Measurements from ENCODE around the gene GPLD1.
"Not testable (repeated sequence)": the region's sequence is repeated elsewhere in the genome, so short reads cannot be mapped to it uniquely, and the experiment has no call there.

Gene GPLD1

DNA sequence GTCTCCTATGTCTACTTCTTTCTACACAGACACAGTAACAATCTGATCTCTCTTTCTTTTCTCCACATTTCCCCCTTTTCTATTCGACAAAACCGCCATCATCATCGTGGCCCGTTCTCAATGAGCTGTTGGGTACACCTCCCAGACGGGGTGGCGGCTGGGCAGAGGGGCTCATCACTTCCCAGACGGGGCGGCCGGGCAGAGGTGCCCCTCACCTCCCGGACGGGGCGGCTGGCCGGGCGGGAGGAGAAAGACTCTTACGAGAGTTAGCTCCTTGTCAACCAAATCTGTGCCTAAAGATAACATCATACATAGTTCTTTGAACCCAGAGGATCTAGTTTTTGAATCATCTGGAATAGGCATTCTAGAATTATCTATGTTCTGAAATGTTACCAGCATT is 74.8 kb downstream of the GPLD1 start:
- not testable (repeated sequence) for DNase-seq (ENCODE audit: low read depth)

DNA sequence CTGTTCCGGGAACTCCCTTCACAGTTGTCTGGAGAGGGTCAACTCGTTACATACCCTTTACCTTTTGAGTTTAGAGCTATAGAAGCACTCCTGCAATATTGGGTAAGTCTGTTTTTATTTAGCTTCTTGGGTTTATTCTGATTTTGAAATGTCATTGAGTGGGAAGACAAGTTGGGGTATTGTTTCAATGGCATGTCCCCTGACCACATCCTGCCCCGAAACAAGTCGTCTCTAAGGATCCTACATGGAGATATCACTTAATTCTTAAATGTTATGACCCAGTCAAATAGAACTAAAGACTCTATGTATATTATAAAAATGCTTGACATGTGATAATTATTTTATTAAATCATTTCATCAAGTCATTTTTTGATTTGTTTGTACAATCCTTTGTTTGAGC is 77.1 kb downstream of the GPLD1 start:
- DNase-seq (ENCODE audit: low read depth) = no peak

DNA sequence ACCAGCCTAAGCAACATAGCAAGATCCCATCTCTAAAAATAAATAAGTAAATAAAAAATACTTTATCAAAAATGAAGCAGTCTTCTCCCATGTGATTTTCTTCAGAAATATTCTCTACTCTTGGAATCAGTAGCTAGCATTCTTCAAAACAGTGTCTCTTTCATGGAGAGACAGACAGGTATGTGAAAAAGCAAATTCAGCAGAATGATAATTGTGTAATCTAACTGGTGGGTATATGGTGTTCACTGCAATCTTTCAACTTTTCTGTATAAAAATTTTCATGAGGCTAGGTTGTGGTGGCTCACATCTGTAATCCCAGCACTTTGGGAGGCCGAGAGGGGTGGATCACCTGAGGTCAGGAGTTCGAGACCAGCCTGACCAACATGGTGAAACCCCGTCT is 78.8 kb downstream of the GPLD1 start:
- DNase-seq (ENCODE audit: low read depth) = no peak

DNA sequence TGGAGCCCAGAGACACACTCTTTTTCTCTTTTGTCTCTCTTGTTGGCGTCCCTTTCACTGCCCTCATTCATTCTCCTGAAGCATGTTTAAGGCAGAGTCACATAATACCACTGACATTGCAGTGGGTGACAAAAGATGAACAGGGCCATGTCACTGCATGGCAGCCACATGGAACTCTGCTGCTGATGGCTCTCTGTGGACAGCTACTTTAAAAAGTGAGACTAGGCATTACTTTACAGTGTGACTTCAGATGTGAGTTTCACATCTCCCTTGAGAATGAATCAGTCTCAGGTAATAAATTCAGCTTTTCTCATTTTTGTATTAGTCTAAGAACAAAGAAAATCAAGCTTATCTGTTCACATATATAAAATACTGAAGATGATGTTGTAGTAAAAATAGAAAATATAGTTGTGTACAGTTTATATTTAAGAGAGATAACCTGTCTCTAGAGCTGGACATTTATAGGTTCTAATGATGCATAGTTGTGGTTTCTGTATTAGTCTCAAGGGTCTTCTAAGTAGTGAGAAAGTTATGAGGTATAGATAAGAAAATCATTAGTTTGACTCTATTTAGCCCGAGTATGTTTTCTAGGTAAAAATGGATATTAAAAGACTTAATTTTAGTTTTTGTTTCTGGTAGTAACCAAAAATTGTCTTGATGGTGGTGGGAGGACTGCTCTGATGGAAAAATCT is 80.5 kb downstream of the GPLD1 start:
- no peak for DNase-seq (ENCODE audit: low read depth)

DNA sequence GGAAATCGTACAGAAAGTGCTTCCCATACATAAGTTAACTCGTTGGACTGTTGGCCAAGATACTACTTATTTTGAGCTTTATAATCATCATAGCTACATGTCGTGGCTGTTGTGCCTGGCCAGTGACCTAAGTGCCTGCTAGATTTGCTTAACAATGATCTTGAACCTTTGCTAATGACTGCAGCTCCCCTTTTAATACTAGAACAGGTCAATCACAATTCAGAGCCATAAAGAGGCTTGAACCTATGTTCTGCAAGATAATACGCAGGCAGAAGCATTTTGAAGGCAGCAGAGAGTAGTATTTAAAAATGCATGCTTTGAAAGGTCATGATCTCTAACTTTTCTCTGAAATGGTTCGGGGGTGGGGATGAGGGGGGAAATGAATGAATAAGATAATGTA is 84.1 kb downstream of the GPLD1 start:
- no peak for DNase-seq (ENCODE audit: low read depth)

DNA sequence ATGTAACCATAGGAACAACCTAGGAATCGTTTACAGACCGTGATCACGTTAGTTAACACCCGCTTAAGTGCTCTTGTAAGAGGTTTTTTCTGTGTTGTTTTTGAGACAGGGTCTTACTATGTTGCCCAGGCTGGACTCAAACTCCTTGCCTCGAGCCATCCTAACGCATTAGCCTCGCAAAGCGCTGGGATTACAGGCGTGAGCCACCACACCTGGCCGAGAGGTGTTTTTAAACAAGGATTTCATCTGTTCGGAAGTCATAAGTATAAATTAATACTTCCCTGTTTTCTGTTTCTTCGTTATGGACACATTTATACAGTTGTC is 85.9 kb downstream of the GPLD1 start:
- no peak for DNase-seq (ENCODE audit: low read depth)

DNA sequence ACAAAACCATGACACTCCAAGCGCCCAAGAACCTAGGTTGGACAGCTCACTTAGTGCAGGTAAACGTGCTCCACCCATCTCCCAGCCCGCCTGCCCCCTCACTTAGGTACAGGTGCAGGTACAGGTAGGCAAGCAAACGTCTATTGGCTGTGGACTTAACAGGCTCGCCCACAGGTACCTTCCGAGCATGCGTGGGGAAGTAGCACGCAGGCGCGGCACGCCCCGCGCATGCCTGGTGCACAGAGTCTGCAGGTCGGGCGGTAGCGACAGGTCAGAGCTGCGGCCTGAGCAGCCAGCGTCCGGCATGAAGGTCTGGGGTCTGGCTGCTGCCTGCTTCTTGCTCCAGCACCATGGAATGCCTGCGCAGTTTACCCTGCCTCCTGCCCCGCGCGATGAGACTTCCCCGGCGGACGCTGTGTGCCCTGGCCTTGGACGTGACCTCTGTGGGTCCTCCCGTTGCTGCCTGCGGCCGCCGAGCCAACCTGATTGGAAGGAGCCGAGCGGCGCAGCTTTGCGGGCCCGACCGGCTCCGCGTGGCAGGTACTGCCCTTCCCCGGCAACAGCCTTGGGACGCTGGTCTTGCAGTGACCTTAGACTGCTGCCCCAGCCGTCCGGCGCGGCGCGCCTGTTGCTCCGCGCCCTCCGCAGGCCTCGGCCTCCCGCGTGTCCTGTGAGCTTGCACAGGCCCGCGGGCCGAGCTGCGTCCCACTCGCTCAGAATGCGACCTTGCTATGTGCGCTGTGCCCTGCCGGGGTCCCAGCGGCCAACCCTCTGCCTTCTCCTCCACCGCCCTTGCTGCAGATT is 86.5 kb downstream of the GPLD1 start, which contains the start of gene MRS2:
Gene MRS2 (plus strand): TSS at position 240 of the 804 bp plus-strand sequence. CDS start 111 bp downstream, at position 351.
- peak; percentile 63 for DNase-seq (ENCODE audit: low read depth)

DNA sequence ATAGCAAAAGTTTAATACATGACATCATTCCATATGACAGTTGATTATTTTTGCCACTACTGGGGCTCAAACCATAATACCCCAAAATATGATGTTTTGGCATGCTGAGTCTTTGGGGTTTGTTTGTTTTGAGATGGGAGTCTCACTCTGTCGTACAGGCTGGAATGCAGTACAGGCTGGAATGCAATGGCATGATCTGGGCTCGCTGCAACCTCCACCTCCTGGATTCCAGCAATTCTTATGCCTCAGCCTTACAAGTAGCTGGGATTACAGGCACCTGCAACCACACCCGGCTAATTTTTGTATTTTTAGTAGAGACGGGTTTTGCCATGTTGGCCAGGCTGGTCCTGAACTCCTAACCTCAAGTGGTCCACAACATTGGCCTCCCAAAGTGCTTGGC is 87.9 kb downstream of the GPLD1 start:
- DNase-seq (ENCODE audit: low read depth) = no peak

DNA sequence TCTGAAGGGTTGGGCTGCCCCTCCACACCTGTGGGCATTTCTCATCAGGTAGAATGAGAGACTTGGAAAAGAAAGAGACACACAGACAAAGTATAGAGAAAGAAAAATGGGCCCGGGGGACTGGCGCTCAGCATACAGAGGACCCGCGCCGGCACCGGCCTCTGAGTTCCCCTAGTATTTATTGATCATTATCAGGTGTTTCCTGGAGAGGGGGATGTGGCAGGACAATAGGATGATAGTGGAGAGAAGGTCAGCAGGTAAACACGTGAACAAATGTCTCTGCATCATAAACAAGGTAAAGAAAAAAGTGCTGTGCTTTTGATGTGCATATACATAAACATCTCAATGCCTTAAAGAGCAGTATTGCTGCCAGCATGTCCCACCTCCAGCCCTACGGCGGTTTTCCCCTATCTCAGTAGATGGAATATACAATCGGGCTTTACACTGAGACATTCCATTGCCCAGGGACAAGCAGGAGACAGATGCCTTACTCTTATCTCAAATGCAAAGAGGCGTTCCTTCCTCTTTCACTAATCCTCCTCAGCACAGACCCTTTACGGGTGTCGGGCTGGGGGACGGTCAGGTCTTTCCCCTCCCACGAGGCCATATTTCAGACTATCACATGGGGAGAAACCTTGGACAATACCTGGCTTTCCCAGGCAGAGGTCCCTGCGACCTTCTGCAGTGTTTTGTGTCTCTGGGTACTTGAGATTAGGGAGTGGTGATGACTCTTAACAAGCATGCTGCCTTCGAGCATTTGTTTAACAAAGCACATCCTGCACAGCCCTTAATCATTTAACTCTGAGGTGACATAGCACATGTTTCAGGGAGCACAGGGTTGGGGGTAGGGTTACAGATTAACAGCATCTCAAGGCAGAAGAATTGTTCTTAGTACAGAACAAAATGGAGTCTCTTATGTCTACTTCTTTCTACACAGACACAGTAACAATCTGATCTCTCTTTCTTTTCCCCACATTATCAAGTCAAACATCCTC is 89.0 kb downstream of the GPLD1 start:
- DNase-seq (ENCODE audit: low read depth) = not testable (repeated sequence)

DNA sequence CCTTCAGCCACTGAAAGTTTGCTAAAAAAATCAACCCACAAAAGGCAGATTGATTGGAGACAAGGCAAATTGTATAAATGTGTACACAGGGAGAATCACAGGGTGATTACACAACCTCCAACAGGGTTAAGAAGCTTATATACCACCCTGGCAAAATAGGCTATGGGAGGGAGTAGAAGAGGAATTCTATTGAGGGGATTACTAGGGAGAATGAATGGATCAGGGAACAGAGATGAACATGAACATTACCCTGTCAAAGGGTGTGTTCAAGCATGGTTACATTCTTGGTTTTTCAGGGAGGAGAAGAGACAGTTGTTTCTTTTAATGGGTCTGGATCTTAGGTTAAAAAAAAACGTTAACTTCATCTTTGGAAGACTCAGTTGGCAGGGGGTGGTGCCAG is 91.7 kb downstream of the GPLD1 start:
- DNase-seq (ENCODE audit: low read depth) = no peak

DNA sequence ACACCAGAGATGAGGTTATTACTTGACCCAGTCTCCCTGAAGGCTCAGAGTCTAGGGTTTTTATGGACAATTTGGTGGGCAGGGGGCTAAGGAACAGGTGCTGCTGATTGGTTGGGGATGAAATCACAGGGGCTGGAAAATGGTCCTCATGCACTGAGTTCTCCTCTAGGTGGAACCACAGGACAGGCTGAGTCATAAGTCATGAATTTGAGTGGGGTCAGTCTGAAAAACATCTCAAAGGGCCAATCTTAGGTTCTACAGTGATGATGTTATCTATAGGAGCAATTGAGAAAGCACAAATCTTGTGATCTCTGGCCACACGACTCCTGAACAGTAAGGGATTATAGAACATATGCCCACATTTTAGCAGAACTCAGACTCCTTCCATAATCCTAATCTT is 92.6 kb downstream of the GPLD1 start:
- DNase-seq (ENCODE audit: low read depth) = no peak

DNA sequence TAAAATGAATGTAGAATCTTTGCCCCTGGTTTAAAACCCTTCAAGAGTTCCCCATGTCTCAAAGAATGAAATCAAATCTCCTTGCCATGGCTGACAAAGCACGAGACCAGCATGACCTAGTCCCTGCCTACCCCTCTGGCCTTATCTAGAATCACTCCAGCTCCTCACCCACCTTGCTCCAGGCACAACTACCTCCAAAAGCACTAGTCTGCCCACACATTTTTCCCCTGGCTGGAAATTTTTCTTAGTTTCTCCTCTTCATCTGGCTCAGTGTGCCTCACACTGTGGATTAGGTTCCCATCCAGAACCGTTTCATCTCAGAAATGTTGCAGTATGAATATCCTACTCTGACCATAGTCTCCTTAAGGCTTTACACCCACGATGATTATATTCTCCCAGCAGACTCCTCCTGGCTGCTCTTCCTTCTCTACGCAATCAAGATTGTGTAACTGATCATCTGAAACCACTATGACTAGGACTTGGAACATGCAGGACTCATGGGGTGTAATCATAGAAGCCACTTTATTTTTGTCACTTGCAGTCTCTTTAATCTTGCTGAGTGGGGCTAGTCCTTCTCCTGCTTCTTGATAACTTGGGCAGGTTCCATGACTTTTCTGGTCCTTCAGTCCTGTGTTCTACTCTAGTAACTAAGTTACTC is 94.5 kb downstream of the GPLD1 start:
- DNase-seq (ENCODE audit: low read depth) = no peak

DNA sequence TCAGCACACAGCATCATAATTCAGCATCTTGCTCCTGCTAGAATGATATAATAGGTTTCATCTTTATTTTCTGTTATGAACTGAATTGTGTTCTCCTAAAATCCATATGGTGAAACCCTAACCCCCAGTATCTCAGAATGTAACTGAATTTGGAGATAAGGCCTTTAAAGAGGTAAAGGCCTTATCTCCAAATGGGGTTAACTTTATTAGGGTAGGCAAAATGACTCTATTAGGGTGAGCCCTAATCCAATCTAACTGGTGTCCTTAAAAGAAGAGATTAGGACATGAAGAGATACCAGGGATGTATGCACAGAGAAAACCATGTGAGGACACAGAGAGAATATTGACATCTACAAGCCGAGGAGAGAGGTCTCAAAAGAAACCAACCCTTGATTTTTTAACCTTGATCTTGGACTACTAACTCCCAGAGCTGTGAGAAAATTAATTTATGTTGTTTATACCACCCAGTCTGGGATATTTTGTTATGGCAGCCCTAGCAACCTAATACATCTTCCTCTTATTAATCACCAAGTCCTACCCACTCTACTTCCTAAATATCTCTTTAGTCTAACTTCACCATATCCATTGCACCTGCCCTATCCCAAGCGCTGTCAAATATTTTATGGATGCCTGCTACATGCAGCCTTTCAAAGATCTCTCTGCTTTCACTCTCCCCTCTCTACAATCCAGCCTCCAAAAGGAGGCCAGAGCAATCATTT is 95.2 kb downstream of the GPLD1 start:
- DNase-seq (ENCODE audit: low read depth) = no peak

DNA sequence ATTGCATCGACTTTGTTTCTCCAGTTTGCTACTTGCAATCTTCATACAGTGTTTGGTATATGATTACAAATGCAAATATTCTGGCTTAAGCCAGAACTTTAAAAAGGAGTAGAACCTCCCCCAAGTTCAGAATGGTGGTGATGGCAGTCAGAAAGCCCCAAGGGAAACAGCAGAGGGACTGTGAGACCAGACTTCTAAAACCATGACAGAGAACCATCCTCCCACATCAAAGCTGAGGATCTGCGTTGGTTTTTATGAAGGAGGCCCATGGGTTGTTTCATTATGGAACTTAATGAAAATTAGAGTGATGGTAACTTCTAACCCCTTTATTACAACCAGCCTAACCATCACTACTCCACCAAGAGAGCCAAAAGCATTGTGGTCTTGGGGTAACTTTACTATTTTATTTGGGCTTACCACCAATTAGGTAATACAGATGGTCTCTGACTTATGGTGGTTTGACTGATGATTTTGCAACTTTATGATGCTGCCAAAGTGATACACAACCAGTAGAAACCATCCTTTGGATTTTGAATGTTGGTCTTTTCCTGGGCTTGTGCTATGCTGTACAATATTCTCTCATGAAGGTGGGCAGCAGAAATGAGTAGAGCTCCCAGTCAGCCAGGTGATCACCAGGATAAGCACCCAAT is 97.5 kb downstream of the GPLD1 start:
- DNase-seq (ENCODE audit: low read depth) = no peak

DNA sequence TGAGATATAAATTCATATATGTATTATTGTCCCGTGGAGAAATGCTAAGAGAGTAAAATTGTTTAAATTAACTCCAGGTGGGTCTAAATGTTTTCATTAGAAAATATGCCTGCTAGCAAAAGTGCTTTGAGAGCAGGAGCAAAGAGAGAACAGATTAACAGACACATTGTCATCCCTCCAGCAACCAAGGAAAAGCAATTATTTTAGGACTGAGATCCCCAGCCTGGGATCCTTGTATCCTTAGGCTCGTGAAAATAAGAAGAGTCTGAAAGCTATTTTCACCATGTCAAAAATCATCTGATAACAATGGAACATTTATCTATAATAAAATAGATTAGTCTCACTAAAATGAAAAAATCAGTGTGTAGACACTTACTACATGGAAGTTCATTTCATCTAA is 98.2 kb downstream of the GPLD1 start:
- no peak for DNase-seq (ENCODE audit: low read depth)

DNA sequence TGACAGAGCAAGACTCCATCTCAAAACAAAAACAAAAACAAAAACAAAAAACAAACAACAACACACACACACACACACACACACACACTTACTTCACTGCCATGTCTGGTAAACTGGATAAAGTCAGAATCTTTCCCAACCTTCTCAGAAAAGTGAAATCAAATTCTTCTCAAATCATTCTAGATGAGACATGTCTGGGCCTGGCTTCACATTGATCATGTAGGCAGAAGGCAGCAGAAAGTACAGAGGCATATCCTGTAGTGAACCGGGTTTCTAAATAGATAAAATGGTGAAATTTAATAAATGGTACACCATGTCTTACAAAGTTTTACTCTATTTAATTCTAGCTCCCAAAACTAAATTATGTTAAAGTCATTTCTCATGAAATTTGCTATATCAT is 101.6 kb downstream of the GPLD1 start:
- DNase-seq (ENCODE audit: low read depth) = no peak

DNA sequence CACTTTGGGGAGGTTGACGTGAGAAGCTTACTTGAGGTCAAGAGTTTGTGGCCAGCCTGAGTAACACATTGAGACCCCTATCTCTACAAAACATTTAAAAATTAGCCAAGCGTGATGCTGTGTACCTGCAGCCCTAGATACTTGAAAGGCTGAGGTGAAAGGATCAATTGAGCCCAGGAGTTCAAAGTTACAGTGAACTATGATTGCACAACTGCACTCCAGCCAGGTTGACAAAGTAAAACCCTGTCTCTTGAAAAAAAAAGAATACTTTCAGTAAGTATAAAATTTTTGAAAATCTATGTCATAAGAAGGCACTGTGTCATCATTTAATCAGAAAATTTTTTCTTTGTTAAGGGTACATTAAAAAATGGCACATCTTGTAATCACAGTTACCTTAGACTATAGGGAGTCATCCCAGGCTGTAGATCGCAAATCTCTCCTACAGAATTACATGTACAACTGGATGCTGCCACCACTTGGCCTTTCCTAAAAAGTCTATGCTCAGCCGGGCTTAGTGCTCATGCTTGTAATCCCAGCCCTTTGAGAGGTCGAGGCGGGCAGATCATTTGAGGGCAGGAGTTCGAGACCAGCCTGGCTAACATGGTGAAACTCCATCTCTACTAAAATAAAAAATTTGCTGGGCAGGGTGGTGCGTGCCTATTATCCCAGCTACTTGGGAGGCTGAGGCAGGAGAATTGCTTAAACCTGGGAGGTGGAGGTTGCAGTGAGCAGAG is 103.7 kb downstream of the GPLD1 start:
- DNase-seq (ENCODE audit: low read depth) = no peak

DNA sequence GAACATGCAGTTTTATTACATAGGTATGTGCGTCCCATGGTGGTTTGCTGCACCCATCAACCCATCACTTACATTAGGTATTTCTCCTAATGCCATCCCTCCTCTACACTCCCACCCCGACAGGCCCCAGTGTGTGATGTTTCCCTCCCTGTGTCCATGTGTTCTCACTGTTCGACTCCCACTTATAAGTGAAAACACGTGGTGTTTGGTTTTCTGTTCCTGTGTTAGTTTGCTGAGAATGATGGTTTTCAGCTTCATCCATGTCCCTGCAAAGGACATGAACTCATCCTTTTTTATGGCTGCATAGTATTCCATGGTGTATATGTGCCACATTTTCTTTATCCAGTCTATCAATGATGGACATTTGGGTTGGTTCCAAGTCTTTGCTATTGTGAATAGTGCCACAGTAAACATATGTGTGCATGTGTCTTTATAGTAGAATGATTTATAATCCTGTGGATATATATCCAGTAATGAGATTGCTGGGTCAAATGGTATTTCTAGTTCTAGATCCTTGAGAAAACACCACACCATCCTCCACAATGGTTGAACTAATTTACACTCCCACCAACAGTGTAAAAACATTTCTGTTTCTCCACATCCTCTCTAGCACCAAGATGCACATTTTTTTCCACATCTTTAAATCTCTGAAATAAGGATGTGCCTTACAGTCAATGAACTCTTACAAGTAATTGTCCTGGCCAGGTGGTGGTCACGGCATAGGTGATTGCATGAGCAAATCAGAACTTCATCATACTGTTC is 104.8 kb downstream of the GPLD1 start:
- DNase-seq (ENCODE audit: low read depth) = not testable (repeated sequence)

DNA sequence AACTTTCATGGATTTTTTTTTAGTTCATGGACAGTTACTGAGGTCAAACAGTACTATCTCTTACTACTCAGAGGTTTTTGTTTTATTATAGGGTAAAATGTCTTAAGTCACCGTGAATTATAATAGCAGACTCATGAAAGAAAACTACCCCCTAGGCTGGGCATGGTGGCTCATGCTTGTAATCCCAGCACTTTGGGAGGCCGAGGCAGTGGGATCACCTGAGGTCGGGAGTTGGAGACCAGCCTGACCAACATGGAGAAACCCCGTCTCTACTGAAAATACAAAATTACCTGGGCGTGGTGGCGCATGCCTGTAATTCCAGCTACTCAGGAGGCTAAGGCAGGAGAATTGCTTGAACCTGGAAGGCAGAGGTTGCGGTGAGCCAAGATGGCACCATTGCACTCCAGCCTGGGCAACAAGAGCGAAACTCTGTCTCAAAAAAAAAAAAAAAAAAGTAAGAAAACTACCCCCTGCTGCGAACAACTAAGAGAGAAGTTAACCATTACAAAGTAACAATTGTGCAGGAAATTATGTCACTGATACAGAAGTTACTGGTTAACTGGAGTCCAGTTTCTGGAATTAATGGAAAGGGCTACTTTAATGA is 106.4 kb downstream of the GPLD1 start:
- not testable (repeated sequence) for DNase-seq (ENCODE audit: low read depth)

Data from stimulated activated CD8-positive, alpha-beta memory T cell treated with anti-CD3 and anti-CD28 coated beads, Interleukin-4, amount 100 ng/mL, for 24 hours (primary cell).